OCI-LY3 (cell line): ENCODE measurements around the gene ACER2.
"Not testable (repeated sequence)": the region's sequence is repeated elsewhere in the genome, so short reads cannot be mapped to it uniquely, and the experiment has no call there.

Experiments
- H2AFZ ChIP-seq: fragments of 200-600, 300-600 bp; shearing (Covaris generic); 2 replicates; pipeline ENCODE4 v1.6.0; 2014; ENCODE audit warnings: antibody characterized with exemption, low read depth, low read length
- H3K27ac ChIP-seq: fragments of 200-600, 300-600 bp; sonication (generic); 2 replicates; pipeline ENCODE4 v1.5.1; 2014; ENCODE audit warnings: mild to moderate bottlenecking, low read length, moderate library complexity, mixed read lengths
- H3K27me3 ChIP-seq: fragments of 200-600, 300-600 bp; sonication (generic); 2 replicates; pipeline ENCODE4 v1.6.1; 2014; ENCODE audit warnings: low read depth, low read length, mixed read lengths
- H3K36me3 ChIP-seq: fragments of 200-600, 300-600 bp; sonication (generic); replicated peaks from 2 replicates; pipeline ENCODE3; 2014; ENCODE audit warnings: low read depth, low read length, mixed read lengths
- H3K4me1 ChIP-seq: fragments of 300-600, 200-600 bp; sonication (generic); 2 replicates; pipeline ENCODE4 v1.6.1; 2014; ENCODE audit warnings: low read length, mixed read lengths
- H3K4me2 ChIP-seq: fragments of 200-600, 300-600 bp; sonication (generic); 2 replicates; pipeline ENCODE4 v1.6.1; 2014; ENCODE audit warnings: low read length, mixed read lengths
- H3K4me3 ChIP-seq: fragments of 300-600, 200-600 bp; sonication (generic); 2 replicates; pipeline ENCODE4 v1.5.1; 2014; ENCODE audit warnings: antibody characterized with exemption, mild to moderate bottlenecking, low read length, moderate library complexity
- H3K79me2 ChIP-seq: fragments of 300-600, 200-600 bp; shearing (Covaris generic); 2 replicates; pipeline ENCODE4 v1.6.1; 2014; ENCODE audit warnings: mild to moderate bottlenecking, low read length, mixed read lengths
- H3K9ac ChIP-seq: fragments of 300-600, 200-600 bp; shearing (Covaris generic); 2 replicates; pipeline ENCODE4 v1.6.0; 2014; ENCODE audit warnings: mild to moderate bottlenecking, low read length, moderate library complexity
- H3K9me3 ChIP-seq: fragments of 200-600, 300-600 bp; shearing (Covaris generic); 2 replicates; pipeline ENCODE4 v1.6.1; 2014; ENCODE audit warnings: low read length, mixed read lengths; ENCODE audit not compliant: insufficient read depth
- H4K20me1 ChIP-seq: fragments of 200-600, 300-600 bp; sonication (generic); 2 replicates; pipeline ENCODE4 v1.6.1; 2016; ENCODE audit warnings: low read length, mixed read lengths; ENCODE audit not compliant: insufficient read depth
- EZH2phosphoT487 ChIP-seq: fragments of 200-600 bp; shearing (Covaris generic); IDR thresholded peaks from 2 replicates; pipeline ENCODE4 v1.6.1; 2018; ENCODE audit warnings: antibody characterized with exemption, mixed run types, low read depth
- TF ChIP-seq, protein P1 (sequence below): fragments of 200-600, 300-600 bp; sonication (generic); IDR thresholded peaks from 2 replicates; pipeline ENCODE4 v1.5.1; 2014; ENCODE audit warnings: antibody characterized with exemption, low read length, low read depth

ACER2 gene

DNA sequence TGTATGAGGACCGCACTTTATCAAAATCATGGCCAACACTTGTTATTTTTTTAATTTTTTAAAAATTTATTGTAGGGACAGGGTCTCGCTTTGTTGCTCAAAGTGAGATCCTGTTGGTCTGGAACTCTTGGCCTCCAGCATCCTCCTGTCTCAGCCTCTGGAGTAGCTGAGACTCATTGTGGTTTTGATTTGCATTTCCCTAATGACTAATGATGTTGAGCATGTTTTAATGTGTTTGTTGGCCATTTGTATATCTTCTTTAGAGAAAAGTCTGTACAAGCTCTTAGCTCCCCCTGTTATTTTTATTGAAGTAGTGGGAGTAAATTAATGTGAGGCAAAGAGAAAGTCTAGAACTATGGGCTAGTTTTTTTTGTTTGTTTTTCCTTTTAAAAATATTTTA, 27.2 kb upstream of the ACER2 start:
- Histone ChIP-seq H3K4me2 (peak overlapping the region; percentile 69), H3K79me2 (peaks cover 41% of the 10 kb centered on the region), H3K27ac (no peak overlapping the region), H3K27me3 (no peaks in the 10 kb centered on the region), H4K20me1 (peaks cover 24% of the 10 kb centered on the region), H3K9ac (no peak overlapping the region), H3K4me1 (peaks cover 31% of the 10 kb centered on the region), H2AFZ (no peak overlapping the region), H3K9me3 (no peaks in the 10 kb centered on the region), H3K36me3 (peaks cover 31% of the 10 kb centered on the region), H3K4me3 (no peak overlapping the region)
- no peak for TF ChIP-seq EZH2phosphoT487
- TF ChIP-seq, protein P1, sequence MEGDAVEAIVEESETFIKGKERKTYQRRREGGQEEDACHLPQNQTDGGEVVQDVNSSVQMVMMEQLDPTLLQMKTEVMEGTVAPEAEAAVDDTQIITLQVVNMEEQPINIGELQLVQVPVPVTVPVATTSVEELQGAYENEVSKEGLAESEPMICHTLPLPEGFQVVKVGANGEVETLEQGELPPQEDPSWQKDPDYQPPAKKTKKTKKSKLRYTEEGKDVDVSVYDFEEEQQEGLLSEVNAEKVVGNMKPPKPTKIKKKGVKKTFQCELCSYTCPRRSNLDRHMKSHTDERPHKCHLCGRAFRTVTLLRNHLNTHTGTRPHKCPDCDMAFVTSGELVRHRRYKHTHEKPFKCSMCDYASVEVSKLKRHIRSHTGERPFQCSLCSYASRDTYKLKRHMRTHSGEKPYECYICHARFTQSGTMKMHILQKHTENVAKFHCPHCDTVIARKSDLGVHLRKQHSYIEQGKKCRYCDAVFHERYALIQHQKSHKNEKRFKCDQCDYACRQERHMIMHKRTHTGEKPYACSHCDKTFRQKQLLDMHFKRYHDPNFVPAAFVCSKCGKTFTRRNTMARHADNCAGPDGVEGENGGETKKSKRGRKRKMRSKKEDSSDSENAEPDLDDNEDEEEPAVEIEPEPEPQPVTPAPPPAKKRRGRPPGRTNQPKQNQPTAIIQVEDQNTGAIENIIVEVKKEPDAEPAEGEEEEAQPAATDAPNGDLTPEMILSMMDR, result no peak

DNA sequence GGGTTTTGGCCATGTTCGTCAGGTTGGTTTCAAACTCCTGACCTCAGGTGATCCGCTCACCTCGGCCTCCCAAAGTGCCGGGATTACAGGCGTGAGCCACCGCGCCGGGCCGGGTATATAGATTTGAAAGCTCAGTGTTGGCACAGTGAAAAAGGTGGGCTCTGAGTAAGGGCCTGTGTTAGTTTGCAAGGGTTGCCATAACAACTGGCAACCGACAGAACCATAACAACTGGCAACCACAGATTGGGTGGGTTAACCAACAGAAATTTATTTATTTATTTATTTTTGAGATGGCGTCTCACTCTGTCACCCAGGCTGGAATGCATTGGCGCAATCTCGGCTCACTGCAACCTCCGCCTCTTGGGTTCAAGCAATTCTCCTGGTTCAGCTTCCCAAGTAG, 23.6 kb upstream of the ACER2 start:
- not testable (repeated sequence) for H3K9ac ChIP-seq, H3K36me3 ChIP-seq, H2AFZ ChIP-seq, H3K9me3 ChIP-seq, H3K4me1 ChIP-seq, H3K4me2 ChIP-seq, H4K20me1 ChIP-seq, H3K4me3 ChIP-seq, H3K27me3 ChIP-seq, H3K79me2 ChIP-seq, H3K27ac ChIP-seq

DNA sequence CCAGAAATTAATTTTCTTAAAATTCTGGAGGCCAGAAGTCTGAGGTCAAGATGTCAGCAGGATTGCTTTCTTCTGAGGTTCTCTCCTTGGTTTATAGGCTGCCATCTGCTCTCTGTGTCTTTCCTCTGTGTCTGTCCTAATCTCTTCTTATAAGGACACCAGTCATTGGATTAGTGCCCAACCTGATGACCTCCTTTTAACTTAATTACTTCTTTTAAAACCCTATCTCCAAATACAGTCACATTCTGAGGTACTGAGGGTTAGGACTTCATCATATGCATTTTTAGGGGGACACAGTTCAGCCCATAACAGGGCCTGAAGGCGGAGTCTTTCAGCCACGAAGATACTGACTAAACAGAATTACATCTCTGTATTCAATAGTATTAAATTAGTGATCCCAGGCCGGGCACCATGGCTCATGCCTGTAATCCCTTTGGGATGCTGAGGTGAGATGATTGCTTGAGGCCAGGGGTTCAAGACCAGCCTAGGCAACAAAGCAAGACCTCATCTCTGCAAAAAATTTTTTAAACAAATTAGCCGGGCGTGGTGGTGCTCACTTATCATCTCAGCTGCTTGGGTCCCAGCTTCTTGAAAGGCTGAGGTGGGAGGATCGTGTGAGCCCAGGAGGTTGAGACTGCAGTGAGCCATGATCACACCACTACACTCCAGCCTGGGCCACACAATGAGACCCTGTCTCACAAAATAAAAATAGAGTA, 22.9 kb upstream of the ACER2 start:
- Histone ChIP-seq H3K4me3 (no peak overlapping the region), H3K9ac (no peak overlapping the region), H3K36me3 (no peaks in the 10 kb centered on the region), H4K20me1 (no peaks in the 10 kb centered on the region), H3K79me2 (peaks cover 5% of the 10 kb centered on the region), H2AFZ (no peak overlapping the region), H3K9me3 (no peaks in the 10 kb centered on the region), H3K27me3 (no peaks in the 10 kb centered on the region), H3K4me1 (peaks cover 9% of the 10 kb centered on the region), H3K27ac (no peak overlapping the region), H3K4me2 (no peak overlapping the region)
- TF ChIP-seq, protein P1, result no peak
- TF ChIP-seq EZH2phosphoT487, result no peak

DNA sequence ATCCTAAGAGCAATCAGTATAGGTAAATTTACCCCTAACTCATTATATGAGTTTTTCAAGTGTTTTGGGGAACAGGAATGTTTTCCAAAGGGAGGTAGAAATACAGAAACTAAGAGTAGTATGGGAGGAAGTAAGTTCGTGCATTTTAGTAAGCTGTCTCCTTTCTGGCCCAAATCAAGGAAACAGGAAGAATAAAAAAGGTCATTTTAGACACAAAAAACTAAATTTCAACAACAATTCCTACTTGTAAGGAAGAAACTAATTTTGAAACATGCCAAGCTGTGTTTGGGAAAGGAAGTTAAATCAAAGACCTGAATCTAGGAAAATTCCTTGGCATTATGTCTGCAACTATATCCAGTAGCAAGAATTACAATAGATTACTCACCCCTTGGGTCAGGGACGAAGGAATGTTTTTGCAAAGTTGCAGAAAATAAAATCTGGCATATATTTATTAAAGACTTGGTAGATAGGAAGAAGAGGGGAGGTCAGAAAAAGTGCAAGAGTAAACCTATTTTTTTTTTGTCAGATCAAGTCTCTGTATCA, 22.2 kb upstream of the ACER2 start:
- Histone ChIP-seq H3K27me3 (no peaks in the 10 kb centered on the region), H3K27ac (no peak overlapping the region), H3K79me2 (no peaks in the 10 kb centered on the region), H3K36me3 (no peaks in the 10 kb centered on the region), H3K9ac (no peak overlapping the region), H2AFZ (no peak overlapping the region), H3K4me1 (0 out of 2 replicates have a peak, but pooled peaks cover 3% of the 10 kb centered on the region), H3K4me2 (no peak overlapping the region), H3K4me3 (no peak overlapping the region), H4K20me1 (no peaks in the 10 kb centered on the region), H3K9me3 (no peaks in the 10 kb centered on the region)
- TF ChIP-seq, protein P1, result no peak
- no peak for TF ChIP-seq EZH2phosphoT487
